GDM1 (cell line): Measurements from ENCODE around the gene ACD.
A peak's percentile ranks its signal among the peaks of the same experiment; 100 is the strongest.

Experiments used
- DNase-seq: peaks from one replicate; lab custom pipeline; 2025; lab: John Stamatoyannopoulos, UW

Gene ACD

DNA sequence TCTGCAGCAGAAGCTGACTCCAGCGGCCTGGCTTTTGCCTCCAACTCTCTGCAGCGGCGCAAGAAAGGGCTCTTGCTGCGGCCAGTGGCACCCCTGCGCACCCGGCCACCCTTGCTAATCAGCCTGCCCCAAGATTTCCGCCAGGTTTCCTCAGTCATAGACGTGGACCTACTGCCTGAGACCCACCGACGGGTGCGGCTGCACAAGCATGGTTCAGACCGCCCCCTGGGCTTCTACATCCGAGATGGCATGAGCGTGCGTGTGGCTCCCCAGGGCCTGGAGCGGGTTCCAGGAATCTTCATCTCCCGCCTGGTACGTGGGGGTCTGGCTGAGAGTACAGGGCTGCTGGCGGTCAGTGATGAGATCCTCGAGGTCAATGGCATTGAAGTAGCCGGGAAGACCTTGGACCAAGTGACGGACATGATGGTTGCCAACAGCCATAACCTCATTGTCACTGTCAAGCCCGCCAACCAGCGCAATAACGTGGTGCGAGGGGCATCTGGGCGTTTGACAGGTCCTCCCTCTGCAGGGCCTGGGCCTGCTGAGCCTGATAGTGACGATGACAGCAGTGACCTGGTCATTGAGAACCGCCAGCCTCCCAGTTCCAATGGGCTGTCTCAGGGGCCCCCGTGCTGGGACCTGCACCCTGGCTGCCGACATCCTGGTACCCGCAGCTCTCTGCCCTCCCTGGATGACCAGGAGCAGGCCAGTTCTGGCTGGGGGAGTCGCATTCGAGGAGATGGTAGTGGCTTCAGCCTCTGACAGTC, 2.0 kb upstream of the ACD start:
- DNase-seq, result no peak

DNA sequence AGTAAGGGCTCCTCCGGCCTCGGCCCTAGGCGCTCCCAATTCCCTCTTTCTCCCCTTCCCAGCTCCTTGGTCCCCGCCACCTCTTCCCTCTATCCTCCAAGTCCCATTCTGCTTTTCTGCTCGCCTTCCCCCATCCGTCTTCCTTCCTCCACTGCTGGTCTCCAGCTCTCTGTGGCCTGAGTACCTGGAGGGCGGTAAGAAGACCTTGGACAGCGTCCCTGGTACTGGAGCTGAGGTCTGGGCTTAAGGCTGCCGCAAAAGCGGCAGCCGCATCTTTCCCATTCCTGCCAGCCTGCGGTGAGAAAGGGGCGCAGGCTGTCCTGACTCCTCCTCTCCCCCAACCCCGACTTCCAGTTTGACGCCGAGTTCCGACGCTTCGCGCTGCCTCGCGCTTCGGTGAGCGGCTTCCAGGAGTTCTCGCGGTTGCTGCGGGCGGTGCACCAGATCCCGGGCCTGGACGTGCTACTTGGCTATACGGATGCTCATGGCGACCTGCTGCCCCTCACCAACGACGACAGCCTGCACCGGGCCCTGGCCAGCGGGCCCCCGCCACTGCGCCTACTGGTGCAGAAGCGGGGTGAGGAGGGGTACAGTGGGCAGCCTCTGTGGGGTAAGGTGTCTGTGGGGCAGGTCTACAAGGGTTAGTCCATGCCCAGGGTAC, 1.2 kb upstream of the ACD start:
- no peak for DNase-seq

DNA sequence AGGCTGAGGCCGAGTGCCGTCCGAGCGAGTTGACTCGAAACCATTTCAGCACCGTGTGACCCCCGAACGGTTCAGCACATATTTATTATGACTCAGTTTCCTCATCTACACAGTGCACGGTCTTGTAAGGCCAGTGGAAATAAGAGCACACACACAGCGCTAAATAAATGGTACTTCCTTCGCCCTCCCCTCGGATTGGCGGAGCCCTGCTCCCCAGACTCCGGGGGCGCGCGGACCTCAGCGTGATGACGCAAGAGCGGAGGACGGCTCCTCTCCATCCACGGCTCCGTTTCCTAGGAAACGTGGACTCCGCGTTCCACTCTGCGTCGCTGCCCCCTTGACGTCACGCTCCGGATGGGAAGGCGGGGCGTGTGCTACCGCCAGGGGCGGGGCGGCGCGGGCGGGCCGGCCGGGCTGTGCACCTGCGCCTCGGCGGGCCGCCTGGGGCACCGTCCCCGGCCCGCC, 536 bp upstream of the ACD start, which contains the start of gene PARD6A:
Gene PARD6A (plus strand): TSS at position 397 of the 465 bp plus-strand sequence. CDS start 79 bp downstream, outside the sequence.
- peak; percentile 90 for DNase-seq

DNA sequence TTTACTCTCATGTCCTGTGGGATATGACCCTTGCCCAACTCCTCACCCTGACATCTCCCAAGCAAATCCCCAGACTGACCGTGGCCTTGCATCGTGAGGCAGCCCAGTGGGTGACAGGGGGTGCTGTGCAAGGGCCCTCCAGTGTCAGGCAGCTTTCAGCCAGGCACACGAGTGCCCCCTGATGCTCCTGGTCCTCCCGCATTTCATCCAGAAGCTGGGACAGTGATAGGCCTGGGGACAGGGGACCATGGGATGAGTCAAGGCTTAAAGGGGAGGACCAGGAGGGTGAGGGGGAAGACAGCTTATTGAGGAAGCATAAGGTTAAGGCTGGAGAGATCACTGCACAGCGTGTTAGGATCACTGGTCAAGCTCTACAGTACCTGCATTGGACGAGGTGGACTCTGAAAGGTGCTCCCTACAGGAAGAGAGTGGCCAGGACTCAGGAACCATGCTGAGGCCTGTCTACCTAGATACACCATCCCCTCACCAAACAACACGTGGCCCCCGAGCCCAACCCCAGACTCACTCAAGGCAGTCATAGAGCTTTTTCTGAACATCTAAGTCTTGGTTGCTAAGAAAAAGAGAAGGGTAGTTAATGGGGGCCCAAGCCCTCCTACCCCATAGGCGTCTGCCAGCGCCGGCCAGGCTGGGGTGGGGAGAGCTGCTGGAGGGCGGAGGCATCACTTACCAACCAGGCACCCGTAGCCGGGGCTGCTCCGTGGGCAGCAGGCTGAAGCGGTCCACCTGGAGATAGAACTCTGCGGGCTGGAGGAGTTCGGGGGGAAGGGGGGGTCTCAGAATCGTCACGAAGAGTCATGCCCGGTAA, 998 bp downstream of the ACD start:
- DNase-seq, result no peak

DNA sequence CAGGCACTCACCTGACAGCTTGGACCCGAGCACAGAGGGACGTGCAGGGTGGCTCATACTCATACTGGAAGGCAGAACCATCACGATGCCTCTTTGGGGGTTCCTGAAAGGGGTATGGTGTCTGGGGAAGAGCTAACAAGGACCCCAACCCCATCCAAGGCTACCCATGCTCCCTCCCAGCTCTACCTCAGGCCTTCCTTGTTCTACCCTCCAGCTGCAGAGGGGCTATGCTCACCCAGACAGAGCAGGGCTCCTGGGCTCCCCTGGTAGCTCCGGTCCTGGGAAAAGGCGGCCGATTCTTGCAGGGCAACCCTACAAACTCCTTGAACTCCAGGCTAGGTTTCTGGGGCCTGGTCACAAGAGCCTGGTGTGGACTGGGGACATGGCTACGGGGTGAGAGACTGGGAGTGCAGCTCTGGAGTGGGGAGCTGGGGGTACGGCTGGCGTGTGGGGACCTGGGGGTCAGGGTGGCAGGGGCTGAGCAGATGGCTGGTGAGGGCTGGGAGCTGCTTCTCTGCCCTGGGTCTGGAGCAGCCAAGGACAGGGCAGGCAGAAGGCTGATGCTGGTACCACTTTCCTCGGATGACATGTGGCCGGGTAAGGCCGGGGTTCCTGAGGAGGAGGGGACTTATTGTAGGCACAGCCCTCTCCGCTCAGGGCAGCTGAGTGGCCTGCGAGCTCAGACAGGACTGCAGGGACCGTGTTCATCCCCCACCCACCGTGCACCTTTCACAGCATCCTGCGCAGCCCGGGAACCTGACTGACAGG, 2.1 kb downstream of the ACD start:
- DNase-seq, result no peak

DNA sequence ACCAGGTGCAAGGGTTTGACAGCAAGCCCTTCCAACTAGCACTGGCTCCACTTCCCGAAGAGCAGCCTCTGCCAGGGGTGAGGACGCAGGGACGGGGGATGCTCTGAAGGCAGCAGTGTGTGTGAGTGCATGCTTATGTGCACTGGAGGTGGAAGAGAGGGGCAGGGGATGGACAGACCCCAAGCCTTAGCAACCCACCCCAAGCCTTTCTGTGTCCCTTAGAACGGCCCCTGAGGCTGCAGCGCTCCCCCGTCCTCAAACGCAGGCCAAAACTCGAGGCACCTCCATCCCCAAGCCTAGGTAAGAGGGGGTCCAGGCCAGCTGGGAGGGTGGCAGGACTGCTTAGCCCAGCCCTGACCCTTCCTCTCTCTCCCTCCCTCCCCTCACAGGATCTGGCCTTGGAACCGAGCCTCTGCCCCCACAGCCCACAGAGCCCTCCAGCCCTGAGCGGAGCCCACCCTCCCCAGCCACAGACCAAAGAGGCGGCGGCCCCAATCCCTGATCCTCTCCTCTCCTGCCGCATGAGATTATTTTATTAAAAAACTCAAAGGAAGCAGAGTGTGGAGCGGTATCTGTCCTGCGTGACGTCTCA, 2.9 kb downstream of the ACD start:
- no peak for DNase-seq

DNA sequence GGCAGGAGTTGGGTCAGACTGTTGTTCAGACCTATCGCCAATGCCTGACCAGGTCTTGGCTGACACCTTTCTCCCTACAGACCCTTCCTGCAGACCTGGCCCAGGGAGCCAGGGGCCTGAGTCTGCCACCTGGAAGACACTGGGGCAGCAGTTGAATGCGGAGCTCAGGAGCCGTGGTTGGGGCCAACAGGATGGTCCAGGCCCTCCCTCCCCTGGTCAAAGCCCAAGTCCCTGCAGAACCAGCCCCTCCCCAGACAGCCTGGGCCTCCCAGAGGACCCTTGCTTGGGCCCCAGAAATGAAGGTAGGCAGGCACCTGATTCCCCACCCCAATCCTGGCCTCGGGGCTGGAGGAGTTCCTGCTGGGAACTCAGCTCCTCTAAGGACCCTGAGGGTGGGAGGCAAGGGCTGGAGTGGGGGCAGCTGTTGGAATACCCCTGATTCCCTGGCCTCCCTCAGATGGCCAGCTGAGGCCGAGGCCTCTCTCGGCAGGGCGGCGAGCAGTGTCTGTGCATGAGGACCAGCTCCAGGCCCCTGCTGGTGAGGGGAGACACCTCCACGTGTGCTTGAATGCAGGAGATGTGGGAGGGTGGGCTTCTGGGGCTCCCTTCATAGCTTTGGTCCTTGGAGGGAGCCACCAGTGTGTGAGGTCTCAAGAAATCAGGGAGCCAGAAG, 3.6 kb downstream of the ACD start:
- DNase-seq, result no peak

DNA sequence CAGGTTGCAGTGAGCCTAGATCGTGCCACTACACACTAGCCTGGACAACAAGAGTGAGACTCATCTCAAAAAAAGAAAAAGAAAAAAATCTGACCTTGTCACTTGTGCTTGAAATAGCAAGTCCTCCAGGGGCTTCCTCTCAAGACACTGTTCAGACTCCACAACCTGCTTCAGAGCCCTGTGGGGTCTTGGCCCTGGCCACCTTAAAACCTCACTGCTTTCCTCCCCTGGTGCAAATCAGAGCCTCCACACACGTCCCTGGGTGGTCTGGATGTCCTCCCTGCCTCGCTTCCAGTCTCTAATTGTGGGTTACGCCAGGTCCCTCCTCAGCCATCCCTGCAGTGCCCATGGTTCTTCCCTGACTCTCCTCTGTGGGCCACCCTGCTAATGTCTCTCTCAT, 4.7 kb downstream of the ACD start:
- DNase-seq, result no peak

DNA sequence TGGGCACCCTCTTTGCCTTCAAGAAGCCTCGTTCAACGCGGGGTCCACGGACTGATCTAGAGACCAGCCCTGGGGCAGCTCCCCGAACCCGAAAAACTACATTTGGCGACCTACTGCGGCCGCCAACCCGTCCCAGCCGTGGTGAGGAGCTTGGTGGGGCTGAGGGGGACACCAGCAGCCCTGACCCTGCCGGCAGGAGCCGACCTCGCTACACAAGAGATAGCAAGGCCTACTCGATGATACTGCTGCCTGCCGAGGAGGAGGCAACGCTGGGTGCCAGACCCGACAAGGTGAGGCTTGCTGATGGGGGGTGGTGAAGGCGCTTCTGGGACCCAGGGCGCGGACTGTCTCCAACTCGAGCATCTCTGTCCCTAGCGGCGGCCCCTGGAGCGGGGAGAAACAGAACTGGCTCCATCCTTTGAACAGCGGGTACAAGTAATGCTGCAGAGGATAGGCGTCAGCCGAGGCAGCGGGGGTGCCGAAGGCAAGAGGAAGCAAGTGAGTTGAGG, 5.6 kb downstream of the ACD start:
- DNase-seq, result no peak

DNA sequence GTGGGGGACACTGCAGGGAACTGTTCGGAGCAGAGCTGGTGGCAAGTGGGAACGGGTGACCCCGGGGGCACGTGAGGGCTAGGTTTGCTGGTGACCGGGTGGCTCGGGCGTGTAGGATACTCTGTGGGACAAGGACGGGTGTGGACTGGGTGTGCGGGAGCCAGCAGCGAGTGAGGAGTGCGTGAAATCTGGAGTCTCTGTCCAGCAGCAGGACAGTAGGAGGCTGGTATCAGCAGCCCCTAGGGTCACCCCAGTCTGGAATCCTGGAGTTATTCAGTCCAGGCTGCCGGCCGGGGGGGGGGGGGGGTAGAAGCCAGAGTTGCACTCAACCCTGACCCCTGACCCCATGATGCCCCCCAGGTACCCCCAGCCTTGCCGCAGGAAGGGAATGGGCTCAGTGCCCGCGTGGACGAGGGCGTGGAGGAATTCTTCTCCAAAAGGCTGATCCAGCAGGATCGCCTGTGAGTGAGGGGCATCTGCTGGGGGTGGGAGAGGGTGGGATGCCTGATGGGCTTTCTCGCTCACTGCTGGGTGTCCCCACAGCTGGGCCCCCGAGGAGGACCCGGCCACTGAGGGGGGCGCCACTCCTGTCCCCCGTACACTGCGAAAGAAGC, 6.2 kb downstream of the ACD start:
- no peak for DNase-seq

DNA sequence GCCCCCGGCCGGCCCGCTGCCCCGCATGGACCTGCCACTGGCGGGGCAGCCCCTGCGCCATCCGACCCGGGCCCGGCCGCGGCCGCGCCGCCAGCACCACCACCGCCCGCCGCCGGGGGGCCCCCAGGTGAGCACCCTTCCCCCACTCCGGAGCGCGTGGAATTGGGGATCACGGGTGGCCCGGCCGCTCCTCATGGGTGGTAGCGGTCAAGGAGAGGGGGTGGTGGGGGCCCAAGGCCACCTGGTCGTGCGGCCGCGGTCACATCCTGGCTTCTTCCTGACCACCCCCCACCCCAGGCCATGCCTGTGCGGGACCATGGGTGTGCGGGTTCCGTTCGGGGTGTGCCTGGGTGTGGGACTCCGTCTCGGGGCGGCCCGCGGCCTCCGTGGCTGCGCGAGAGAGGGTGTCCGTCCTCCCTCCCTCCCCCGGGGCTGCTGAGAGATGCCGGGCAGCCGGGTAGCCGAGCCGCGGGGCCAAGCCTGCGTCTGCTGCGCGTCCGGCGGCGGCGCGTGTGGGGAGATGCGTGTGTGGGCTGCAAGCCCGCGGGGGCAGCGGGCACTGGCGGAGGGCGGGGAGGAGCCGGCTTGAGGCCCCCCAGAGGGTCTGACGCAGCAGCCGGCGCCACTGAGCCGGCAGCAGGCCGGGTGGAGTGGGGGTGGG, 6.8 kb downstream of the ACD start:
- DNase-seq, result no peak

DNA sequence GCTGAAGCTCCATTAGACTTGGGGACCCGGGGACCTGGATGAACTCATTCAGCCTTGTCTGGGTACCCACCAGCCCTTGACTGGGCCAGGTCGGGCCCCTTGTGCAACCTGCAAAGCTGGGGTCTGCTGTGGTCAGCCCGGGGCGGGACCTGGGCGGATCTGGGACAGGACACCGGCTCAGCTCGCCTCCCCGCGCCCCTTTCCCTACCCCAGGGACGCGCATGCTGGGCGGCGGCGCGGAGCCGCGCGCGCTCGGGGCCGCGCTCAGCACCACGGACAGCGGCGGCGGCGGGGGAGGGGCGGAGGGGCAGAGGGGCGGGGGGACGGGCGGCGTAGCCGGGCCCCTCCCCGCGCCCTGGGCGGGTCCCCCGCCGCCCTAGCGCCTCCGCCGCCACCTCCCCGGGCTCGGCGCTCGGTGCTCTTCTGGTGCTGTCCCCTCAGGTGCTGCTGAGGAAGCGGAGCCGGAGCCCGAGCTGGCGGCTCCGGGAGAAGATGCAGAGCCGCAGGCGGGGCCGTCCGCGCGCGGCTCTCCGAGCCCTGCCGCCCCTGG, 7.4 kb downstream of the ACD start:
- no peak for DNase-seq

DNA sequence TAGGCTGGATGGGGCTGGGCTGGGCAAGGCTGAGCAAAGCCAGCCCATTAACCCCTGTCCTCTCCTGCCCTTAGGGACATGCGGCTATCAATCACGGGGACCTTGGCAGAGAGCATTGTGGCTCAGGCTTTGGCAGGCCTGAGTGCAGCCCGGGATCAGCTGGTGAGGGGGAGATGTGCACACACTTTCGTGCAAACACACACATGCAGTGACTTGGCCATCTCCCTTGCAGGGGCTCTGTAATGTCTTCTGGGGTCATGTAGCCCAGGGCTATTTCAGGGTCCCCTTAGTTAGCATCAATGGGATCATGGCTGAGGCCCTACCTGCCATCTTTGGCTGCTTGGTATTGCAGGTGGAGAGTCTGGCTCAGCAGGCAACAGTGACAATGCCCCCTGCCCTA, 8.2 kb downstream of the ACD start:
- no peak for DNase-seq

DNA sequence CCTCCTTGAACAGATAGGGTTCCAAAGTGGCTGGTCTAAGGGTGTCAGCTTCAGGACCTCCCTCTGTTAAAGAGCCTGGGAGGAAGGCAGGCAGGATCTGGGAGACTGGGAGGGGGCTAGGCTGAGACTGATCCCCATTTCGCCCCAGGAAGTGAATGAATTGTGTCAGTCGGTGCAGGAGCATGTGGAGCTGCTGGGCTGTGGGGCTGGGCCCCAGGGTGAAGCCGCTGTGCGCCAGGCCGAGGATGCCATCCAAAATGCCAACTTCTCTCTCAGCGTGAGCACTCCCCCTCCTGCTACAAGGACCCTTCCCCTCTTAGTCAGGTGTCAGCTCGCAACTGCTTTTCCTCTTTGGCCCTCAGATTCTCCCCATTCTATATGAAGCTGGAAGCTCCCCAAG, 9.0 kb downstream of the ACD start:
- no peak for DNase-seq

DNA sequence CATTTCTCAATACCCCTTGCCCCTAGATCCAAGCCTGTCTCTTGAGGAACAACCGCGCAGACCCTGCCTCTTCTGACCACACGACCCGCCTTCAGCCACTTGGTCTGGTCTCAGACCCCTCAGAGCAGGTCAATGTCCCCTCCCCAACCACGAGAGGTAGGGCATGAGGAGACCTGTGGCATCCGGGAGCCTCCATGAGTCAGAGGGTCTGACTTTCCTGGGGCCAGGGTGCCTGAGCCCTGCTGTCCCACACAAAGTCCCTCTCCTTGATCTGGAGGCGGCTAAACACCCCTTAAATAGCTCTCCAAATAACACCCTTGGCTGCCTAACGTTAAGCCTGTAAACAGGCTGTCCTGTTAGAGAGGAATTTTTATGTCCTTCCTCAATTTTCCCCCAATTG, 10.0 kb downstream of the ACD start:
- no peak for DNase-seq

DNA sequence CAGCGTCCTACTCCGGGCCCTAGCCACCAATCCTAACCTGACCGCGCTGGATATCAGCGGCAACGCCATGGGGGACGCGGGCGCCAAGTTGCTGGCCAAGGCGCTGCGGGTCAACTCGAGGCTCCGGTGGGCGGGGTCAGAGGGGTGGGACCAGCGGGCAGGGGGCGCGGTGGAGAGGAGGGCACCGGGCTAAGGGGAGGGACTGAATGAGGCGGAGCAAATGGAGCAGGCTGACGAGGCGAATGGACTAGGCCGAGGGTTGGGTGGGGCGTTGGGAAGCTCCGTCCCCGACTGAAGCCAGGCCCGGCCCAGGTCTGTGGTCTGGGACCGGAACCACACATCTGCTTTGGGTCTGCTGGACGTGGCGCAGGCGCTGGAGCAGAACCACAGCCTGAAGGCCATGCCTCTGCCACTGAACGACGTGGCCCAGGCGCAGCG, 10.5 kb downstream of the ACD start:
- DNase-seq, result no peak

DNA sequence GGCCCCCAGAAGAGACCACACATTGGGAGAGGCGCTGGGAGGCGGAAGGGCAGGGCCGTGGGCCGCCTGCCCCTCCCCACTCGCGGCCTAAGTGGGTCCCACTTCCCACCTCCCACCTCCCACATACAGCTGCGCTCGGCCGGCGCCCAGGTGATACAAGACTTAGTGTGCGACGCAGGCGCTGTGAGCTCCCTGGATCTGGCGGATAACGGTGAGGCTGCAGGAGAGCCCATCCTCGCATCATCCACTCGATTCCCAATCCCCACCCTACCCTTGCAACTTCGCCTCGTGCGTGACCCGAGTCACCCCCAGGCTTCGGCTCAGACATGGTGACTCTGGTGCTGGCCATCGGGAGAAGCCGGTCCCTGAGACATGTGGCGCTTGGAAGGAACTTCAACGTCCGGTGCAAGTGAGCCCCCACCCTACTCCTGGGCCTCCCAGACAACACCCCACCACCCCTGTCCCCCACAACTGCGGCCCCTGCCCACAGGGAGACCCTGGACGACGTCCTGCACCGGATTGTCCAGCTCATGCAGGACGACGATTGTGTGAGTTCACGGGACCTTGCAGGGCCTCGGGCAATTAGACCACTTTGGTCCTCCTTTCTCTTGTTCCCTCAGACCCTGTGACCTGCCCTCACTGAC, 11.2 kb downstream of the ACD start:
- DNase-seq, result no peak

DNA sequence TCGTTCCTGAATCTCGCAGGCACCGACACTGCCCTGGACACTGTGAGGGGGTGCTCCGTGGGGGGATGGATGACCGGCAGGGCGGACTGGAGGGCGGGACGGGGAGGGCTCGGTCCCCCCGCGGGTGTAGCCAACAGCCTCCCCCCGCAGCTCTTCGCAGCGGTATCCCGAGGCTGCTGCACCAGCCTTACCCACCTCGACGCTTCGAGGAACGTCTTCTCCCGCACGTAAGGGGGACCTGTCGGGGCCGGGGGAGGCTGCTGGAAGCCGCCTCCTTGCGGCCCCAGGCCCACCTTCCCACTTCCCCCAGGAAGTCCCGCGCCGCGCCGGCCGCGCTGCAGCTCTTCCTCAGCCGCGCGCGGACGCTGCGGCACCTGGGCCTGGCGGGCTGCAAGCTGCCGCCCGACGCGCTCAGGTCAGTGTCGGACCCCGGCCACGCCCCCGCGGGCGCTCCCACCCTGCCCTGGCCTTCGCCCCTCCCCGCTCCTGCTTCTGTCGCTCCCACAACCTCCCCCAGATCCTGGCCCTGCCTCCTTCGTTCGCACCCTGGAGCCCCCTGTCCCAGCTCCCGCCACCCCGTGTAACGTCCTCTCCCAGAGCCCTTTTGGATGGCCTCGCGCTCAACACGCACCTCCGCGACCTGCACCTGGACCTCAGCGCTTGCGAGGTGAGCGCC, 11.8 kb downstream of the ACD start:
- no peak for DNase-seq
